RWPE2 (cell line): ENCODE data around the gene WASF1.
A peak's percentile ranks its signal among the peaks of the same experiment; 100 is the strongest.

Source experiments
- ATAC-seq: fragments of 200-7000 bp; cut with Tn5 transposase; 3 replicates; pipeline ENCODE4 v1.9.1; 2021; ENCODE audit warnings: low read depth
- DNase-seq: peaks from one replicate; pipeline ENCODE4 v3.0.0-alpha.2; 2020; ENCODE audit warnings: low spot score
- H3K27ac ChIP-seq: fragments of 450-650 bp; 2 replicates; pipeline ENCODE4 v1.5.1; 2017; ENCODE audit warnings: mild to moderate bottlenecking; ENCODE audit not compliant: poor library complexity, severe bottlenecking
- H3K27me3 ChIP-seq: fragments of 250-450 bp; sonication (Bioruptor Pico); 2 replicates; pipeline ENCODE4 v1.5.1; 2021; ENCODE audit warnings: mild to moderate bottlenecking, moderate library complexity; ENCODE audit not compliant: insufficient read depth, poor library complexity, severe bottlenecking
- H3K36me3 ChIP-seq: fragments of 250-450 bp; sonication (Bioruptor Pico); 2 replicates; pipeline ENCODE4 v1.5.1; 2020; ENCODE audit warnings: low read depth, mild to moderate bottlenecking, moderate library complexity
- H3K4me1 ChIP-seq: fragments of 250-450 bp; sonication (Bioruptor Pico); 2 replicates; pipeline ENCODE4 v1.5.1; 2021; ENCODE audit warnings: mild to moderate bottlenecking, moderate library complexity; ENCODE audit not compliant: insufficient read depth, poor library complexity, severe bottlenecking
- H3K4me3 ChIP-seq: fragments of 250-450 bp; sonication (Bioruptor Pico); 2 replicates; pipeline ENCODE4 v1.5.1; 2021; ENCODE audit warnings: mild to moderate bottlenecking, moderate library complexity; ENCODE audit not compliant: severe bottlenecking
- H3K9me3 ChIP-seq: fragments of 250-450 bp; sonication (Bioruptor Pico); 2 replicates; pipeline ENCODE4 v1.5.1; 2021; ENCODE audit warnings: mild to moderate bottlenecking, moderate library complexity; ENCODE audit not compliant: severe bottlenecking
- CTCF ChIP-seq: fragments of 450-650 bp; IDR thresholded peaks from one replicate; pipeline ENCODE4 v1.5.1; 2017; ENCODE audit warnings: mild to moderate bottlenecking, moderate library complexity; ENCODE audit not compliant: poor library complexity, severe bottlenecking

Gene WASF1

GRCh38 chr6:110178626-110179405 lies 654 bp downstream of the WASF1 start:
- ATAC-seq: peak; percentile 43
- DNase-seq: peak; percentile 47
- peaks cover 5% of the 10 kb centered on the region; the same call in 1 of the 2 replicates for H3K36me3 ChIP-seq
- H3K9me3 ChIP-seq: no peaks in the 10 kb centered on the region
- peak overlapping the region; percentile 84 for H3K4me3 ChIP-seq
- H3K27me3 ChIP-seq: no peaks in the 10 kb centered on the region
- H3K4me1 ChIP-seq: peaks cover 16% of the 10 kb centered on the region
- peak overlapping the region; percentile 62 for H3K27ac ChIP-seq
- peak; percentile 83 for TF ChIP-seq CTCF

- no peak for TF ChIP-seq CTCF
- Histone ChIP-seq H3K4me3 (no peak overlapping the region), H3K27me3 (no peaks in the 10 kb centered on the region), H3K36me3 (no peaks in the 10 kb centered on the region), H3K27ac (no peak overlapping the region), H3K4me1 (peaks cover 18% of the 10 kb centered on the region), H3K9me3 (no peaks in the 10 kb centered on the region)
- ATAC-seq (no peak), DNase-seq (no peak)
Observed at GRCh38 chr6:110173506-110174132, 5.9 kb downstream of the WASF1 start.

GRCh38 chr6:110170081-110170480 lies 9.4 kb downstream of the WASF1 start:
- H3K9me3 ChIP-seq: no peaks in the 10 kb centered on the region
- H3K27ac ChIP-seq: no peak overlapping the region
- peaks cover 5% of the 10 kb centered on the region for H3K4me1 ChIP-seq
- DNase-seq (no peak), ATAC-seq (no peak)
- no peak for TF ChIP-seq CTCF
- H3K4me3 ChIP-seq: no peak overlapping the region
- H3K27me3 ChIP-seq: no peaks in the 10 kb centered on the region
- H3K36me3 ChIP-seq: no peaks in the 10 kb centered on the region

- Histone ChIP-seq H3K4me3 (no peak overlapping the region), H3K9me3 (no peaks in the 10 kb centered on the region), H3K27ac (no peak overlapping the region), H3K36me3 (no peaks in the 10 kb centered on the region), H3K4me1 (no peaks in the 10 kb centered on the region), H3K27me3 (no peaks in the 10 kb centered on the region)
- TF ChIP-seq CTCF: no peak
- DNase-seq (no peak), ATAC-seq (no peak)
Observed at GRCh38 chr6:110158479-110158878, 21.0 kb downstream of the WASF1 start.

- H3K4me3 ChIP-seq: no peak overlapping the region
- H3K4me1 ChIP-seq: no peaks in the 10 kb centered on the region
- no peaks in the 10 kb centered on the region for H3K9me3 ChIP-seq
- DNase-seq (no peak), ATAC-seq (no peak)
- no peak for TF ChIP-seq CTCF
- peaks cover 3% of the 10 kb centered on the region; the same call in 1 of the 2 replicates for H3K36me3 ChIP-seq
- no peaks in the 10 kb centered on the region for H3K27me3 ChIP-seq
- H3K27ac ChIP-seq: no peak overlapping the region
Observed at GRCh38 chr6:110147870-110148269, 31.6 kb downstream of the WASF1 start.
